GM15510 (cell line): ENCODE data around the gene RAB23.

Experiments
- POLR2A ChIP-seq: IDR thresholded peaks from 3 replicates; pipeline ENCODE4 v1.6.1; 2011; ENCODE audit warnings: borderline replicate concordance; ENCODE audit not compliant: insufficient read length; ENCODE audit errors: extremely low read depth

Gene RAB23

GRCh38 chr6:57137350-57137749 lies 84.8 kb downstream of the RAB23 start:
- no peak for TF ChIP-seq POLR2A
